Measurements from ENCODE around the gene CYP1B1. TPM values are rescaled to one million over a fixed set of nuclear protein-coding genes. Genes with fewer than 3 reads are reported as not detected.

Gene CYP1B1
- total and polyA plus RNA-seq, 2 of the 4 experiments (the other 2 are of a cell fraction), result 0.65 to 1.1 TPM

- Histone ChIP-seq H3K36me3 (ENCODE audit: control insufficient read depth, insufficient read depth, low read length) (no peaks in the 10 kb centered on the region), H3K4me3 (ENCODE audit: insufficient read depth, low read depth, low read length) (no peak overlapping the region), H4K20me1 (ENCODE audit: insufficient read depth, low read length) (no peaks in the 10 kb centered on the region), H3K9me1 (ENCODE audit: insufficient read depth, low read length) (peaks cover 8% of the 10 kb centered on the region), H3K9me3 (ENCODE audit: control insufficient read depth, insufficient read depth, low read length) (no peaks in the 10 kb centered on the region), H2BK5ac (ENCODE audit: low read depth, low read length, poor library complexity, severe bottlenecking) (no peak overlapping the region), H3K4me2 (ENCODE audit: low read depth, low read length) (no peak overlapping the region), H3K4ac (ENCODE audit: low read depth, low read length) (no peak overlapping the region), H3K4me1 (ENCODE audit: control insufficient read depth, insufficient read depth, low read length) (peaks cover 2% of the 10 kb centered on the region; the same call in 1 of the 2 replicates), H2BK15ac (ENCODE audit: low read depth, low read length) (no peak overlapping the region), H4K91ac (ENCODE audit: insufficient read depth, low read depth, low read length) (no peak overlapping the region), H3K9ac (ENCODE audit: low read depth, low read length) (no peak overlapping the region), H3K56ac (ENCODE audit: extremely low read depth, insufficient read depth, low read length) (no peak overlapping the region), H2AK5ac (ENCODE audit: low read depth, low read length) (no peak overlapping the region), H2BK120ac (ENCODE audit: low read depth, low read length) (no peak overlapping the region), H3K27ac (ENCODE audit: insufficient read depth, low read length) (no peak overlapping the region), H3K14ac (replicated peaks; ENCODE audit: low read depth, low read length) (no peak overlapping the region), H3K23ac (ENCODE audit: low read depth, low read length) (no peak overlapping the region), H2AK9ac (replicated peaks; ENCODE audit: low read depth, low read length, poor library complexity) (no peak overlapping the region), H2AFZ (replicated peaks; ENCODE audit: low read length, poor library complexity) (no peak overlapping the region), H3K79me1 (ENCODE audit: low read depth in 1 of 2, low read length in 2 of 2) (no peaks in the 10 kb centered on the region), H2BK20ac (ENCODE audit: low read depth, low read length) (no peak overlapping the region), H4K8ac (ENCODE audit: low read depth in 2 of 2, low read length in 2 of 2) (no peak overlapping the region), H3K27me3 (ENCODE audit: control insufficient read depth, insufficient read depth, low read length) (peaks cover 10% of the 10 kb centered on the region), H4K5ac (ENCODE audit: low read depth, low read length) (no peak overlapping the region), H3K18ac (ENCODE audit: low read depth, low read length) (no peak overlapping the region)
- no TSS peak for BruUV-seq (replicated peaks)
- WGBS, 2 experiments (ENCODE audit: extremely low coverage in 2 of 2, insufficient read length in 1 of 2), result 76% methylated on average over 2 of the region's 5 CpGs; no CpG with 5 or more reads in 1 of the 2 experiments
- DNase-seq (no peak), ATAC-seq (ENCODE audit: low read depth) (no peak)
- dilution Hi-C loops (cut with HindIII; ENCODE audit: low sequenced_read_pairs, unreplicated experiment) (no loop called here), in situ Hi-C loops (cut with MboI; ENCODE audit: low sequenced_read_pairs) (no loop called here), intact Hi-C loops (cut with micrococcal nuclease) (no loop called here)
- ChIA-PET POLR2A (ENCODE audit: unreplicated experiment) (no interaction called here), CTCF (no interaction called here)
- no peak for TF ChIP-seq USF2 (IDR thresholded peaks at IDR 0.05; ENCODE audit: low read depth, low read length)
- no peak for TF ChIP-seq POLR2A (IDR thresholded peaks at IDR 0.05; ENCODE audit: low read depth, low read length)
- TF ChIP-seq SMC3 (IDR thresholded peaks at IDR 0.05; ENCODE audit: low read depth, low read length), result no peak
- no peak for TF ChIP-seq MXI1 (IDR thresholded peaks at IDR 0.05; ENCODE audit: borderline replicate concordance, low read depth, low read length)
- TF ChIP-seq FOS (IDR thresholded peaks at IDR 0.05; ENCODE audit: low read depth, low read length), result no peak
- no peak for TF ChIP-seq CTCF (conservative IDR thresholded peaks at IDR 0.05; ENCODE audit: low read depth, low read length)
- TF ChIP-seq BHLHE40 (IDR thresholded peaks at IDR 0.05; ENCODE audit: low read depth, low read length), result no peak
- TF ChIP-seq CHD1 (IDR thresholded peaks at IDR 0.05; ENCODE audit: low read depth, low read length), result no peak
- TF ChIP-seq NFE2L2 (IDR thresholded peaks at IDR 0.05; ENCODE audit: low read depth, low read length), result no peak
- no peak for TF ChIP-seq MAFK (IDR thresholded peaks at IDR 0.05; ENCODE audit: low read depth, low read length)
- no peak for TF ChIP-seq CEBPB (IDR thresholded peaks at IDR 0.05; ENCODE audit: low read depth, low read length)
Observed at GRCh38 chr2:38060236-38061018, 15.5 kb downstream of the CYP1B1 start.

All from IMR-90 (cell line).